Omental fat pad (tissue), 4 donors: Measurements from ENCODE around the gene ABHD15. TPM values are rescaled to one million over a fixed set of nuclear protein-coding genes. Genes with fewer than 3 reads are reported as not detected.

Experiments
- ATAC-seq: fragments of 150-250 bp; one replicate; pipeline ENCODE4 v1.9.1; 2016; ENCODE audit warnings: mild to moderate bottlenecking, moderate library complexity; ENCODE audit not compliant: low FRiP score
- DNase-seq: peaks from one replicate; pipeline ENCODE4 v3.0.0-alpha.2; 2019; ENCODE audit warnings: low spot score
- CTCF ChIP-seq, 3 donors: fragments of 450-650 bp; IDR thresholded peaks; one replicate each; pipeline ENCODE4 v1.5.1; 2016 to 2017; ENCODE audit warnings: antibody characterized with exemption in 3 of 3, mild to moderate bottlenecking in 3 of 3, moderate library complexity in 2 of 3
- total RNA-seq, 4 donors: library from RNA; depleted of rRNA; stranded (reverse); fragments of >200 nt; gene quantifications; one replicate each; pipeline ENCODE4 v1.1.0, GENCODE V29; 2016

Gene ABHD15
- total RNA-seq, 4 donors from 2014 or later, result 21.6 to 55.2 (median 25.2) TPM

- TF ChIP-seq CTCF (IDR thresholded peaks at IDR 0.05), result no peak
- ATAC-seq (no peak), DNase-seq (no peak)
Observed at GRCh38 chr17:29603109-29603674, 36.4 kb upstream of the ABHD15 start.

GRCh38 chr17:29597361-29598172, 30.7 kb upstream of the ABHD15 start:
- TF ChIP-seq CTCF (IDR thresholded peaks at IDR 0.05), result no peak
- DNase-seq (no peak), ATAC-seq (no peak)

GRCh38 chr17:29596811-29597210, 30.0 kb upstream of the ABHD15 start:
- DNase-seq, result no peak
- no peak for ATAC-seq
- TF ChIP-seq CTCF (IDR thresholded peaks at IDR 0.05), result no peak

GRCh38 chr17:29595943-29596774, 29.3 kb upstream of the ABHD15 start:
- no peak for ATAC-seq
- TF ChIP-seq CTCF (IDR thresholded peaks at IDR 0.05), result no peak
- no peak for DNase-seq

GRCh38 chr17:29595107-29595942, 28.5 kb upstream of the ABHD15 start:
- no peak for TF ChIP-seq CTCF (IDR thresholded peaks at IDR 0.05)
- ATAC-seq, result no peak

GRCh38 chr17:29594519-29595090, 27.8 kb upstream of the ABHD15 start:
- no peak for TF ChIP-seq CTCF (IDR thresholded peaks at IDR 0.05)
- DNase-seq, result no peak
- ATAC-seq, result no peak

More at GRCh38 chr17:29595107-29595942, 28.5 kb upstream of the ABHD15 start:
- no peak for DNase-seq
